ENCODE data around the gene BPTF.
"Not testable (repeated sequence)": the region's sequence is repeated elsewhere in the genome, so short reads cannot be mapped to it uniquely, and the experiment has no call there.

The BPTF gene

GRCh38 chr17:67833134-67833533, 7.8 kb downstream of the BPTF start:
- DNase-seq (ENCODE audit: low read depth in 2 of 2), result no peak

GRCh38 chr17:67833946-67834631, 8.8 kb downstream of the BPTF start:
- no peak for DNase-seq (ENCODE audit: low read depth in 2 of 2)

GRCh38 chr17:67834634-67835033, 9.3 kb downstream of the BPTF start:
- no peak for DNase-seq (ENCODE audit: low read depth in 2 of 2)

DNA sequence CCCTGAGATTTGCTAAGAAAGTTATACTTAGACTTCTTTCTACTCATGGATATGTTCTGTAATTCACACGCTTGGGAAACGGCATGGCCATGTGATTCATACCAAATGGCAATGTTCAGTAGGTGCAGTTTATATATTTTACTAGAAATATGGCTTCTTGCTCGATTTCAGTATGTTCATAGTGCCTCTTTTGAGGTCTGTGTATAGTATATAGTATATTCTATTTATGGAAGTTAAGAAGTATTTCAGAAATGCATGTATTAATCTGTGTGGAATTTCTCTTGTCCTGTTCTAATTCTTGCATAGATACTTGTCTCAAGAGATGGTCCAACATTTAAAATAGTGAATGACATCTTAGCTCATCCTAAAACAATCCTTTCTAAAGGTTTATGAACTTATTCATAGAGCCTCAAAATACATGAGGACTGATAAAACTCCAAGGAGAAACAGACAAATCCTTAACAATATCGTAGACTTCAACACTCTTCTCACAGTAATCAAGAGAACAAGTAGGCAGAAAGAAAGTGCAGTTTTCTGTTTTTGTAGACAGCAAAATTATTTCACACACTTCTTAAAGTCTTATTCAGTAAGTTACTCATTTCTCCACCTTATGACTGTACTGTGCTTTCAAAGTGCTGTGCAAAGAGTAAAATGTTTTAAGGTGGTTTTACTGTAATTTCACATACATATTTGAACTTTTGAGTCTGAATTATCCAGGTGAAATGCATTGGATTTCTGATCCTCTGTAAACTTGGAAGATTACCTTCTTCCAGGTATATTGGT, 11.1 kb downstream of the BPTF start:
- no peak for DNase-seq (ENCODE audit: low read depth in 2 of 2)

- no peak for DNase-seq (ENCODE audit: low read depth in 2 of 2)
Observed at GRCh38 chr17:67837965-67838364, 12.7 kb downstream of the BPTF start.

DNA sequence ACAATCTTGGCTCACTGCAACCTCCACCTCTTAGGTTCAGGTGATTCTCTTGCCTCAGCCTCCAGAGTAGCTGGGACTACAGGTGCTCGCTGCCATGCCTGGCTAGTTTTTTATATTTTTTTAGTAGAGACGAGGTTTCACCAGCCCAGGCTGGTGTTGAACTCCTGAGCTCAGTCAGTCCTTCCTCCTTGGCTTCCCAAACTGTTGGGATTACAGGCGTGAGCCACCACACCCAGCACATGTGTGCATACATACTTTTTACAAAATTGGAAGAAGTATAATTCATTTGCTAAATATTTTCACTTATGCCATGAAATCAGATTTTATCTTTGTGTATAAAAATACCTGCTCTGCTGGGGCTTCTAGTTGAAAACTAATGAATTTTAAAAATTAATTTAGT, 13.2 kb downstream of the BPTF start:
- no peak for DNase-seq (ENCODE audit: low read depth in 2 of 2)

DNA sequence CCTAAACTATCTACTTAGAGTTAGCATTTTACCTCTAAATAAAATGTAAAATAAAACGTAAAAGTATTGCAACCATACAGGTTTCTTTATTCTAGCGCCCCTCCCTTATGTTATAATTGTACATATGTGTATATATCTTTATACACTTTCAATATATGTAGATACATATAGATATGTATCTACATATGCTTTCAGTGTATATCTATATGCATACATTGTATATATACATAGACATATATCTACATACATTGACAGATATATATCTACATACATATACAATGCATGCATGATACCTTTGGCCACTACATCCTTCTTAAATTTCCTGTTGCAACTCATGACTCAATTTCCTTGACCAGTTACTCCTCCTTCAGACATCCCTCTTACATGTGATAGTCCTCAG, 16.7 kb downstream of the BPTF start:
- no peak for DNase-seq (ENCODE audit: low read depth in 2 of 2)

DNA sequence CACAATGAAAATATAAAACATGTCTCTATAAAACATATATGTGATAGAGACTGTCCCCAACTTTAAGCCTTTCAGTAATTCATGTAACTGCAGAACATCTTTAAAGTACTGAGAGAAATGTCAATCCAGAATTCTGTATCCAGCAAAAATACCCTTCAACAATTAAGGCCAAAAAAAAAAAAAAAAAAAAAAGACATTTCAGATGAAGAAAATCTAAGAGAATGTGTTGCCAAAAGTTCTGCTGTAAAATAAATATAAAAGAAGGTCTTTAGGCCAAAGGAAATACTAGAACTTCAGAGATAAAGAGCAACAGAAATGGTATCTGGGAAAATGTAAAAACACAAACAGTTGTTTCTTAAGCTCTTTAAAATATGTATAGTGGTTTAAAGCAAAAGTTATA, 17.3 kb downstream of the BPTF start:
- no peak for DNase-seq (ENCODE audit: low read depth in 2 of 2)

- no peak for DNase-seq (ENCODE audit: low read depth in 2 of 2)
Observed at GRCh38 chr17:67845374-67845773, 20.1 kb downstream of the BPTF start.

DNA sequence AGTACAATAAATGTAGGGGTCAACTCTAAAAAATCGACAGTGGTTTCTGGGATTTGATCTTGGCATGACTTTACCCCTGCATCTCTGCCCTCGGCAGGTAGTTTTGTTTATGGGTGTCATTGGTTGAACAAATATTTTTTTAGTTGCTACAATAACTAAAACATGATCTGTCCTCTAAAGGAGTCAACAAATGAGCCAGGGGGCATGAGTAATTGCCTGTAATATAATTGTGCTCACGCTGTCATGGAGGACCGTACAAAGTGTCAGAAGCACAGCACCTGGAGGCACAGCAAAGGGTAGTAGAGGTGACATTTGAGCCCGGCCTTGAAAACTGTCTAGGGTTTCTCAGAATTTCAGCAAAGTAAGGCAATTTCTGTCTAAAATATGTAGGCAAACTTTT, 22.9 kb downstream of the BPTF start:
- not testable (repeated sequence) for DNase-seq (ENCODE audit: low read depth in 2 of 2)

DNA sequence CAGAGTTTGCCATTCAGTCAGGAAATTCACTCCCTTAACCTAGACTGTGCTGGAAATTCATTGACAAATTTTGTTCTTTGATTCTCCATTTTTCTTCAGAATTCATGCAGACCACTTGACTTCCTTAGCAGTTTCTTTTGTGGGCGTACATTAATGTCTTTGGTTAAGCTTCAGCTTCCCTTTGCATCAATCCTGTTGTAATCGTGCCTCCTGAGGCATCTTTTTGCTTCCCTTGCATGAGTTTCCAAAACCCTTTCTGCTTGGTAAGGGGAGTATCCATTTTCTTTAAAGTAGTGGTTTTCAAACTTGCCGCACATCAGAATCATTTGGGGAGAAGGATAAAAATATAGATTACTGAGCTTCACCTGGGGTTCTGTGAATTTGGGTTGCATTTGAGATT, 23.5 kb downstream of the BPTF start:
- DNase-seq (ENCODE audit: low read depth in 2 of 2), result not testable (repeated sequence)

DNA sequence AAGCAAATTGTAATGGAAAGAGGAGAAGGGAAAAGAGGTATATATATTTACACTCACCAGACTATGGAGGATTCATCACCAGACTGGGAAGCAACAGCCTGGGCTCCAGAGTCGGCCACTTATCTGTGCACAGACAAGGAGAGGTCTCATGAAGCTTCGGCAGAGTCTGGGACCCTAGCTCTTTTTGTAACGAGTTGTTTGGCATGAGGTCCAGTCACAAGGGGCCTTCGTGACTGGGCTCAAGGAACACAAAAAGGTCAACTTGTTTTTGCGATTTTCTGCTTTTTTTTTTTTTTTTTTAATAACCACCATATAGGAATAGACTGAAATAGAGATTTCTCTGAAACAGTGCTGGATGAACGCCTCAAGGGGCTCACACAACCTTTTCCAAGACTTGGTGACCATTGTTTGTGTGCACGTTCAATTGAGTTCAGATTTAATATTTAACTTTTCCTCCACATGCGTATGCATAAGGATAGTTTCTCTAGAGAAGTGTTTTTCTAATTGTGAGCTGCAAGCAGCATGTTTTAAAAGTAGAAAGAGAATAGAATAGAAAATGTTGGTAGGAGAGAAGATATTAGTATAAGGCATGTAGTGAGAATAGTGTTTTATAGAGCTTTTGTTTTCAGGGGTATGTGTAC, 25.8 kb downstream of the BPTF start:
- DNase-seq (ENCODE audit: low read depth in 2 of 2), result no peak

- DNase-seq (ENCODE audit: low read depth in 2 of 2), result no peak
Observed at GRCh38 chr17:67853703-67854102, 28.4 kb downstream of the BPTF start.

DNA sequence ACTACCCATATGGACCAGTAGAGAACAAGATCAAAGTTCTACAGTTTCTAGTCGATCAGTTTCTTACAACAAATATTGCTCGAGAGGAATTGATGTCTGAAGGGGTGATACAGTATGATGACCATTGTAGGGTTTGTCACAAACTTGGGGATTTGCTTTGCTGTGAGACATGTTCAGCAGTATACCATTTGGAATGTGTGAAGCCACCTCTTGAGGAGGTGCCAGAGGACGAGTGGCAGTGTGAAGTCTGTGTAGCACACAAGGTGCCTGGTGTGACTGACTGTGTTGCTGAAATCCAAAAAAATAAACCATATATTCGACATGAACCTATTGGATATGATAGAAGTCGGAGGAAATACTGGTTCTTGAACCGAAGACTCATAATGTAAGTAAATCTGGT, 29.1 kb downstream of the BPTF start:
- no peak for DNase-seq (ENCODE audit: low read depth in 2 of 2)

DNA sequence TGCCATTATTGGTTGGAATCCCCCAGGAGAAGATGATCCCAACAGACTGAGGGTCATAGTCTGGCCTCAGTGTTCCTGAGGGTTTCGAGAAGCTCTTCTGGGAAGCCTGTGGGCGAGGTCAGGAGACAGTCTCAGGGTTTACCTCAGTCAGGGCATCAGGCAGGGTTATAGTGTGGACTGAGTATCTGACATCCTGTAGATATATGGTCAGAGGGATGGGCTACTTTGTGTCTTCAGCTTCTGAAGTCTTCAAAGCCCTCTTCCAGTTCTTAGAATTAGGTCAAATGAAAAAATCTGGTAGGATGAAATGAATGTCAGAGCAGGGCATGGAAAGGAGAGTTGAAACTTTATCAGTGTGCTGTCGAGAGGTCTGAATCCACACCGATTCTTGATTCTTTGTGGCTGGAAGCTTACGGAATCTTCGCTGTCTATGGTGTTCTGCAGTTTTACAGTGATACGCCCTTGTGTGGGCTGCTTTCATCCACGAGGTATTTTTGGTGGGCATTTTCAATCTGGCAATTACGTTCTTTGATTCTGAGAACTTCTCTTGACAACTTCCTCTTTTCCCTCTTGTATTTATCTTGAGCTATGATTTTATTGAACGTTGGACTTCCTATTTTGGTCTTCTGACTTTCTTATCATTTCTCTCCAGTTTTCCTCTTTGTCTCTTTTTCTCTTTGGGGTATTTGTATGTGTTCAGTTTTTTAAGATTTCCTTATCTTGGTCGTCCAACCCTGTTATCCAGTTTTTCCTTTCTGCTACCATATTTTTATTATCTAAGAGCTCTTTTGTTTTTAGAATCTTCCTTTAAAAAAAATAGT, 30.4 kb downstream of the BPTF start:
- DNase-seq (ENCODE audit: low read depth in 2 of 2), result no peak

- DNase-seq (ENCODE audit: low read depth in 2 of 2), result not testable (repeated sequence)
Observed at GRCh38 chr17:67856402-67856801, 31.1 kb downstream of the BPTF start.

DNA sequence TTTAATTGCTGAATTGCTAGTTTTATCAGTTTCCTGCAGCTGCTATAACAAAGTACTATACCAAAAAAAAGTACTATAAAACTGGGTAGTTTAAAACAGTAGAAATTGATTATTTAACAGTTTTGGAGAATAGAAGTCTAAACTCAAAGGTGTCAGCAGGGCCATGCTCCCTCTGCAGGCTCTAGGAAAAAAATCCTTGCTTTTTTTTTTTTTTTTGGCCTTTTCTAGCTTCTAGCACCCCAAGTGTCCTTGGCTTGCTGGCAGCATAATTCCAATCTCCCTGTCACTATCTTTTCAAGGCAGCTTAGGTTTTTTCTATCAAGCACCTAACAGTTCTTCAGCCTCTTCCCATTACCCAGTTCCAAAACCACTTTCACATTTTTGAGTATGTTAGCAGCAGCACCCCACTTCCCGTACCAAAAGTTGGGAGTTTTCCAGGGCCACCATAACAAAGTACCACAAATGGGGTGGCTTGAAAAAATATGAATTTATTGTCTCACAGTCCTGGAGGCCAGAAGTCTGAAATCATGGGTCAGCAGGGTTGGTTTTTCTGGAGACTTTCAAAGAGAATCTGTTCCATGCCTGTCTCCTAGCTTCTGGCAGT, 37.4 kb downstream of the BPTF start:
- no peak for DNase-seq (ENCODE audit: low read depth in 2 of 2)

DNA sequence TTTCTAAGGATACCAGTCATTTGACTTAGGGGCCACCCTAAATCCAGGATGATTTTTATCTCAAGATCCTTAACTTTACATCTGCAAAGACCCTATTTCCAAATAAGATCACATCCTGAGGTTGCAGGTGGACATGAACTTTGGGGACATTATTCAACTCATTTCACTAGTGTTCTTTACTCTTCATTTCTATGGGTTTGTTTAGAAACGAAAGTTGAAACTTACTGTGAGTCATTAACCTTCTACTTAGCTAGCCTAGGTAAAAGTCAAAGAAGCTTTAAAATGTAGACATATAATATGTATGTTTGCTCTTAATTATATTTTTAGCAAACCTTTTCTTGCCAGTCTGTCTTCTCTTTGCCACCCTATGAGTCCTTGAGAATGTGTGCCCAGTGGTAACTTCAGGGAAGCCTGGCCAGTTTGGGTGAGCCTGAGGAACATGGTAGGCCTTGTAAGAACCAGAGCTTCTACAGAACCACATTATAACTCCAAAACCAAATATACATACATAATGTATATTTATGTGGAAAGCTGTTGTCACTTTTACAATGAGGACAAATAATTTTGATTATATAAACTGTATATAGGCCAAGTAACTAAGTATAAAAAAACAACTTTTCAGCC, 38.4 kb downstream of the BPTF start:
- DNase-seq (ENCODE audit: low read depth in 2 of 2), result no peak

DNA sequence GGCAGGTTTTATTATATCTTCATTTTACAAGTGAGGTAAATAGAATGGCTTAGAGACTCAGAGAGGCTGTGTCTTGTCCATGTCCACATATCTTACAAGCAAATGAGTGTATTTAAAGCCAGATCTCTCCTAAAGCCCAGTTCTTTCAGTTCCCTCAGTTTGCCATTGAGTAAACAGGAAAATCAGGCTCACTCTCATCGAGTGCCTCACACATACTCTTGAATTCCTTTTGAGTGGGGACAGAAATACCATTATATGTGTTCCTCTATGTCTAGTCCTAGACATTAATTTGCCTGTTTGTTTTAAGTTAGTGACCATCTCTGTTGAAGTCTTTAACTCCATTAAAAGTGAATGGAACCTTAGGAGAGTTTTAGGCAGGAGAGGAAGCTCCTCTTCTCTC, 40.1 kb downstream of the BPTF start:
- DNase-seq (ENCODE audit: low read depth in 2 of 2), result no peak

DNA sequence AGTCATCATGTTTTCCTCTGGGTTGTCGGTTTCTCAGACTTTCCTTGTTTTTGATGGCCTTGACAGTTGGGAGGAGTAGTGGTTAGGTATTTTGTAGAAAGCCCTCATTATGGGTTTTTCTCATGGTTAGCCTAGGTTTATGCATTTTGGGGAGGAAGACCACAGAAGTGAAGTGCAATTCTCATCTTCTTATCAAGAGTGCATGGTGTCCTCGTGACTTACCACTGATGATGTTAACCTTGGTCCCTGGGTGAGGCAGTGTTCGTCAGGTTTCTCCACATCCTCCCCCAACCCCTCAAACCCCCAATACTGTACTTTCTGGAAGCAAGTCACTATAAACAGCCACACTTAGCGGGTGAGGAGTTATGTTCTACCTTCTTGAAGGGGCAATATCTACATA, 42.3 kb downstream of the BPTF start:
- no peak for DNase-seq (ENCODE audit: low read depth in 2 of 2)

GRCh38 chr17:67868176-67868575, 42.9 kb downstream of the BPTF start:
- no peak for DNase-seq (ENCODE audit: low read depth in 2 of 2)
